NCI-H748 (cell line): ENCODE measurements around the gene CABLES1.
"Not testable (repeated sequence)": the region's sequence is repeated elsewhere in the genome, so short reads cannot be mapped to it uniquely, and the experiment has no call there.

Source experiments
- DNase-seq: peaks from one replicate; lab custom pipeline; 2025; ENCODE audit not compliant: unreplicated experiment; lab: John Stamatoyannopoulos, UW

CABLES1 gene

GRCh38 chr18:23141104-23141999 lies 6.1 kb downstream of the CABLES1 start:
- DNase-seq, result peak; percentile 26

GRCh38 chr18:23142251-23142929 lies 7.1 kb downstream of the CABLES1 start:
- no peak for DNase-seq

DNA sequence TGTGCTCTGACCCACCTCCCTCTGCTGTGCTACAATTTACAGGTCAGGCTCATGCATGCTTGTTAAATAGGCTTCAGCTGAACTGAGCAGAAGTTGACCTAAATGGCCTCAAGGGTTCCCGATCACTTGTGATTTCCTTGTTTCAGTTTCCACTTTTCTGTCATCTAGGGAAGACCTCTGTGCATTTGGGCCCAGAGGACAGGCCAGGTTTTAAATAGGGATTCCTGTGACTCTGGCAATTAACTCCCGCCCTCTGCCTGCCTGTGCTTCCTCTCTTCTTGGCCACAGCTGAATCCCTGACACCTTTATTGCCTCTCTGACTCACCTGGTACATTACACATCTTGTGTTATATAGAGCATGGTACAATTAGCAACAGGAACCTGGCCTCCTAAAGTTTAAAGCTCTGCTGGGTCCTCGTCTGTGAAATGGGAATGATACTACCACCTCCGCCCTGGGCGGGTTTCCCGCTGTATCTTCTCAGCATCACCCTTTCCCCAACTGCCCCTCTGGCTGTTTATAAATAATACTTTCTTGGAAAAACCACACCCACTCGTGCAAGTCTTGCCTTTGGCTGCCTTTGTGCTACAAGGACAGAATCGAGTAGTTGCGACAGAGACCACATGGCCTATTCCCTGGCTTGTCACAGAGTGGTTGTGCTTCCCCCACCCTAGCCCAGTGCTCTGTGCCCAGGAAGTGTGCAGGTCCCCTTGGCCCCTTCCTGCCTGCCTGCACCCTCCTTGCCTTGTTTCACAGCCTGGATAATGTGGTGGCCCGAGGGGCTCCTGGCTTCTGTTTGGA lies 7.9 kb downstream of the CABLES1 start:
- no peak for DNase-seq

DNA sequence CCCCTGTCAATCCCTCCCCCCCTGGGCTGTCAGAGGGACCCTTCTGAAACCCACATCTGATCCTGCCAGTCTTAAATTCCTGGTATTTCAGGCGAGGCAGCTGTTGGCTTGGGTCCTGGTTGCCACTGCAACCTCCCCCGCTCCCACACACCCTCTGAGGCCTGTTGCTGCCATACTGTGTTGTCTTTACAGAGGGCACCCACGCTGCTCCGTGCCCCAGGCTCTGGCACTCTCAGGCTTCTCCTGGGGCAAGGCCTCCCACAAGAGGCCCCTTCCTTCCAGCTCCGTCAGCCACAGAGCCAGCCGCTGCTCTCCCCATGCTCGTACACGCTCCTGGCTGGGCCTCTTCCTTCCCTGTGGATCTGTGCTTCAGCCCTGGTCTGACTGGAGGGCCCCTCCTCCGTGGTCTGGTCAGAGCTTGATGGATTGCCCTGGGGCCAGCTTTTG lies 8.6 kb downstream of the CABLES1 start:
- no peak for DNase-seq

GRCh38 chr18:23144640-23145039 lies 9.4 kb downstream of the CABLES1 start:
- DNase-seq, result no peak

DNA sequence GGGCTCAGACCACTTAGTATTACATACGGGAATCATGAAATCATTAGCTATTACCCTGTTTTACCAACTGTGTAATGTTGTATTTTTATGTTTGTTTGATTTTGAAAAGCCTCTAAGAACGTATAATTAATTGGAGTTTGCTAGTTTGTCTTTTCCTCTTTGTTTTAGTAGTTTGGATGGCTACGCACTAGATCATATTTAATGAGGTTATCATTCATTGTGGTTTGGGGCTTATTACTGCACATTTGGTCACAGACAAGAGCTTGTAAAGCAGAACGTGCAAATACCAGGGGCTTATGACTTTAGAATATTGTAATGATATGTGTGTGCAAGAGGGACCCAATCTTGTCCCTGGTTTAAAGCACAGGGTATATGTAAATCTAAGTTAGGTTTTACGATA lies 10.3 kb downstream of the CABLES1 start:
- no peak for DNase-seq

DNA sequence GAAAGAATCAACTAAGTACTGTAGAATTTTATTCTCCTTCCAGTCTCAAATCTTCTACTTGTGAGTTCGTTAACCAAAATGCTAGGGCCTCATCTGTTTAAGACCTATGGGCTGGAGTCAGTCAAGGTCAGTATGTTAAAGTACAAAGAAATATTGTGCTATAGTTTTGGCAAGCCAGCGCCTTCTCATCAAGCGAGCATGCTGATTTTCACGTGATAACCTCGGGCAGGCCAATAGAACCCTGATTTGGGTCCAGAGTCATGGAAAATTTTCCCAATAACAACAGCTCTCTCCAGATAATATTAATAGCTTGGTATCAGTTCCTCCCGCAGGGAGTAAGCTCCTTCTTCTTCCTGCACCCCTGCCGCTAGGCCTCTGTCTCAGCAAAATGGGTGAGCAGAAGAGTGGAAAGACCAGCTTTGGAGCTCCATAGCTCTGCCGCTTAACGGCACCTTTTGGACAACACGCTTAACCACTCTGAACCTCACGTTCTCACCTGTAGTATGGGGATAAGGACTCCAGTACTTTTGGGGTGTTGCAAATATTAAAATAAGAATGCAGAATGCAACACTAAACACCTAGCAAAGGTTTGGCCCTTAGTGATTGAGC lies 11.7 kb downstream of the CABLES1 start:
- no peak for DNase-seq

- no peak for DNase-seq
Observed at GRCh38 chr18:23148382-23148781, 13.1 kb downstream of the CABLES1 start.

DNA sequence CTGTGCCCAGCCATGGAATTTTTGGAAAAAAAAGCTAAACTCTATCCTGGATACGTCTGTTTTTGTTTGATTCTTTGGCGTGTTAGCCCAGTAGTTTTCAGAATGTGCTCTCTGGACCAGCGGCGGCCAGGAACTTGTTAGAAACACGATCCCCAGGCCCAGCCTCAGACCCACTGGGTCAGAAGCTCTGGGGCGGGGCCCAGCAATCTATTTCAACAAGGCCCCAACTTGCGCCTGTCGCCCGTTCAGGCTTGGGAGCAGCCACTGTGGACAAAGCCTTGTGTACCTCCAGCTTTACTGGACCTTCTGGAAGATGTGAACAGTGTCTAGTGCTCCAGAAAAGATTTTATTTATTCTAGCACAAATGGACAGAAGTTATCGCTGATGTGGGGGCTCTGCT lies 14.3 kb downstream of the CABLES1 start:
- DNase-seq, result no peak

DNA sequence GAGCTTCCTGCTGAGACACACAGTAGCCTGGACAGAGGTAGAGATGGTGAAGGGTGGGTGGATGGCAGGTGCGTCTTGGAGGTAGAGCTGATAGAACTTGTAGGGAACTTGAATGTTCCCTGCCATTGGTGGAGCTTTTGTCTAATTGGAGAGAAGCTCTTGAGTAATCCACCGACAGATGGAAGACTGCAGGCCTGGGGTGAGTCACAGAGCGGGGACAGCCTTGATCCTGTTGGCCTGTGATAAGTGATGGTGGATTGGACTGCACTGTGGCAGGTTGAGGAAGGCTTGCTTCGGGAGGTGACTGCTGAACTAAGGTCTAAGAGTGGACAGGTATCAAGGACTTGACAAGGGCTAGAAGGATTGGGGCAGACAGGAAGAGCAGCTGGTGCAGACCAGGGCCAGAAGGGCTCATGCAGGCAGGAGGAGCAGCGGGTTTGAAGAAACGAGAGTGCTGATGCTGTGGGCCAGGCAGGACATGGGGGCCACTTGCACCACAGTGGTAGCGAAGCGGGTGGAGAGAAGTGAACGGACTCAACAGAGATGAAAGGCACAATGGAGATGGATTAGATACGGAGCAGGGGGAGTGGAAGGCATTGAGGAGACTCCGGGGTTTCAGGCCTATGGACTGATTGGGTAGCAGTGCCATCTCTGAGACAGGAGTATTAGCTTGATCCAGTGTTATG lies 16.3 kb downstream of the CABLES1 start:
- DNase-seq, result no peak

DNA sequence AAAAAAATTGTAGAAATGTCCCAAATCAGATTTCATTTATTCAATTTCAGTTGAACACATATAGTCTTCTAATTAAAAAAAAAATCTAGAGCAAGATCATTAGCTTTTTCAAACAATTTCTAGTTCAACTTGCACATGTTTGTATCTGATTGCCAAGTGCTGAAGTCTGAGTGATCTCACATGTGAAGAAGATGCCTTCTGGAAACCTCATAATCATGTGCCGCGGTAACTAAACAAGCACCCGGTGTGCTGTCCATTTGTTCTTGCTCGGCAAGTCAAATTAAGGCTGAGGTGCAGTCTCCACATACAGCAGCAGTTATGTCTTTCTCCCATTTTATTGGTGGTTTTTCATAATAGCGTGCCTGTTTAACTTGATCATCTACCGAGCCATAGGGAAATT lies 18.7 kb downstream of the CABLES1 start:
- no peak for DNase-seq

GRCh38 chr18:23154823-23155500 lies 19.7 kb downstream of the CABLES1 start:
- DNase-seq, result no peak

DNA sequence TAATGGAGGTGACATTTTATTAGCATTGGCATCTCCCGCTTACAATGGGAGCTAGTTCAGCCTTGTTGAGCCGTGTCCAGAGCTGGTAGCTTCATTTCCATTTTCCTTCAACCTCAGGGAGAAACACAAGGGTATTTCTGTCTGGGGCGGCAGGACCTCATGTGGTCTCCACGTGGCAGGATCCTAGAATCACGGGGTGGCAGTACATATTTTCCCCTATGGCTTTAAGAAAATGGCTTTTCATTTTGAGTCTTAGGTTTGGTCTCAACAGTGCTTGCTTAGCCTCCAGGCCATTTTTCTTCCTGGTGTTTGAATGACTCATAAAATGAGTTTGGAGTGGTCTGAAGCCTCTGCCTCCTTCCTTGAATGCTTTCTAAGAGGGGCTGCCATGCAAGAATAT lies 20.3 kb downstream of the CABLES1 start:
- DNase-seq, result no peak

GRCh38 chr18:23156134-23156533 lies 20.8 kb downstream of the CABLES1 start:
- no peak for DNase-seq

GRCh38 chr18:23158058-23158457 lies 22.8 kb downstream of the CABLES1 start:
- DNase-seq, result no peak

DNA sequence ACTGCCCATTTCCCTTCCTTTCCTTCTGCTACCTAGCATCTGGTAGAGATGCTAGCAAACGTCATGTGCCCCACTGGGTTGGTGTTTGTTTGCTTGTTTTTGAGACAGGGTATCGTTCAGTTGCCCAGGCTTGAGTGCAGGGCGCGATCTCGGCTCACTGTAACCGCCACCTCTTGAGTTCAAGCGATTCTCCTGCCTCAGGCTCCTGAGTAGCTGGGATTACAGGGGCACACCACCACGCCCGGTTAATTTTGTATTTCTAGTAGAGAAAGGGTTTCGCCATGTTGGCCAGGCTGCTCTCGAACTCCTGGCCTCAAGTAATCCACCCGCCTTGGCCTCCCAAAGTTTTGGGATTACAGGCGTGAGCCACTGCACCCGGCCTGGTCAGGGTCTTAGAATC lies 23.6 kb downstream of the CABLES1 start:
- not testable (repeated sequence) for DNase-seq

GRCh38 chr18:23159344-23159743 lies 24.1 kb downstream of the CABLES1 start:
- DNase-seq, result no peak

- no peak for DNase-seq
Observed at GRCh38 chr18:23162473-23162872, 27.2 kb downstream of the CABLES1 start.

DNA sequence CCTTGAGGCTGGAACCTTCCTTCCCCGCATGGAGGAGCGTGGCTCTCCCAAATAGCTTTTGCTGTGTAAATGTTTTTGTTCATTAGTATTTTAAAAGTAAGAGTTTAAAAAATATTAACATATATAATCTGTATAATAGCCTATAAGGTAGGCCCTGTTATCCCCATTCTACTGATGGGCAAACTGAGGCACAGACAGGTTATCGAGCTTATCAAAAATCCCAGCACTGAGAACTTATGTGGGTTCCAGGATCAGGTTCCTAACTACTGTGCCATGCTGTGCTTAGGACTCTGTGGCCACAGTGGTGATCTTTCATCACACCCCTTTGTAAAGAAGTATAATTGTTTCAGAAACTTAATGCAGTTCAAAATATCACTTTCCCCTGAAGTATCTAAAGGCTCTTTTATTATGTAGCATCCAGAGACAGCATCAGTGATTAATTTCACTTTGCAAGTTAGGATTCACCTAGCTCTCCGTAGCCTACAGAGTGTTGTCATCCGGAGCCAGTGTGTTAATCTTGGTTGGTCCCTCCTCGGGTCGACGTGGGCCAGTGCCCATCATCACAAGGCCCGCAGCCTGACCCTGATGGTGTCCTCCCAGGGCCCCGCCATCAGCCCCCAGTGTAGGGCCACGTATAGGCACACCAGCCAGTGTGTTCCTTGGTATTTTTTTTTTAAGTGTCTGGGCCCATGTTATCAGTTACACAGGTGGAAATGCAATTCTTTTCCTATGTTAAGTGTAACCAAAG lies 28.7 kb downstream of the CABLES1 start:
- no peak for DNase-seq
